CD14-positive monocyte (primary cell): ENCODE measurements around the gene CAP2. TPM values are rescaled to one million over a fixed set of nuclear protein-coding genes. Genes with fewer than 3 reads are reported as not detected.

ENCODE experiments used
- DNase-seq, 3 donors: peaks; one replicate each; pipeline ENCODE4 v3.0.0-alpha.2; 2011 to 2022
- H2AFZ ChIP-seq: 2 replicates; pipeline ENCODE4 v1.6.0; 2012; ENCODE audit warnings: mild to moderate bottlenecking, low read depth, low read length, inconsistent platforms; ENCODE audit not compliant: insufficient read depth, poor library complexity, severe bottlenecking
- H3K27ac ChIP-seq, 2 donors: 1 replicate in 1 of 2; 2 replicates in 1 of 2; pipeline ENCODE4 v1.5.1; 2012 to 2013; ENCODE audit warnings: low read length in 2 of 2, control low read depth in 1 of 2, inconsistent platforms in 1 of 2, low read depth in 1 of 2, mild to moderate bottlenecking in 1 of 2
- H3K27me3 ChIP-seq, 2 donors: one replicate each; pipeline versions ENCODE4 v1.6.0 to v1.6.1; 2011 to 2013; ENCODE audit warnings: low read length in 2 of 2; ENCODE audit not compliant: control insufficient read depth in 2 of 2, insufficient read depth in 2 of 2
- H3K36me3 ChIP-seq, 2 donors: replicated peaks in 1 of 2; 1 replicate in 1 of 2; 2 replicates in 1 of 2; pipeline versions ENCODE4 v1.5.1 to v1.6.1; 2012 to 2013; ENCODE audit warnings: low read length in 2 of 2, control low read depth in 1 of 2, inconsistent platforms in 1 of 2, mild to moderate bottlenecking in 1 of 2; ENCODE audit not compliant: insufficient read depth in 2 of 2, control insufficient read depth in 1 of 2
- H3K4me1 ChIP-seq, 2 donors: 1 replicate in 1 of 2; 2 replicates in 1 of 2; pipeline versions ENCODE4 v1.5.1 to v1.6.1; 2012 to 2013; ENCODE audit warnings: low read length in 2 of 2, control low read depth in 1 of 2, inconsistent platforms in 1 of 2, mild to moderate bottlenecking in 1 of 2, moderate library complexity in 1 of 2; ENCODE audit not compliant: insufficient read depth in 2 of 2, control insufficient read depth in 1 of 2
- H3K4me2 ChIP-seq: replicated peaks from 2 replicates; pipeline ENCODE3; 2012; ENCODE audit warnings: low read length, moderate library complexity, mild to moderate bottlenecking; ENCODE audit not compliant: poor library complexity, severe bottlenecking; ENCODE audit errors: extremely low read depth
- H3K4me3 ChIP-seq, 3 experiments: fragments of 200-600 bp in 1 of 3; sonication (generic) in 1 of 3; replicated peaks in 1 of 3; 1 replicate in 2 of 3; 2 replicates in 1 of 3; pipeline ENCODE4 v1.5.1; 2011 to 2013; ENCODE audit warnings: low read length in 3 of 3, mild to moderate bottlenecking in 3 of 3, control low read depth in 2 of 3, low read depth in 2 of 3, inconsistent platforms in 1 of 3, moderate library complexity in 1 of 3
- H3K79me2 ChIP-seq: 2 replicates; pipeline ENCODE4 v1.6.0; 2012; ENCODE audit warnings: mild to moderate bottlenecking, control low read depth, inconsistent platforms, low read length, moderate library complexity; ENCODE audit not compliant: insufficient read depth
- H3K9ac ChIP-seq: 2 replicates; pipeline ENCODE4 v1.6.0; 2017; ENCODE audit warnings: low read length, mild to moderate bottlenecking; ENCODE audit not compliant: insufficient read depth, poor library complexity, severe bottlenecking
- H3K9me3 ChIP-seq, 2 donors: replicated peaks in 1 of 2; 1 replicate in 1 of 2; 2 replicates in 1 of 2; pipeline versions ENCODE4 v1.5.1 to v1.6.1; 2012 to 2013; ENCODE audit warnings: low read length in 2 of 2, control low read depth in 1 of 2; ENCODE audit not compliant: control insufficient read depth in 1 of 2, insufficient read depth in 1 of 2
- H4K20me1 ChIP-seq: 2 replicates; pipeline ENCODE4 v1.6.0; 2012; ENCODE audit warnings: mild to moderate bottlenecking, low read length, control low read depth, moderate library complexity; ENCODE audit not compliant: insufficient read depth
- H3K27ac Mint-ChIP-seq, 7 donors: one replicate each; pipeline ENCODE4 v1.8.0; 2020; ENCODE audit warnings: mild to moderate bottlenecking in 7 of 7, mixed read lengths in 7 of 7, moderate library complexity in 6 of 7, inconsistent platforms in 2 of 7
- H3K27me3 Mint-ChIP-seq, 3 donors: one replicate each; pipeline ENCODE4 v1.8.0; 2021 to 2022; ENCODE audit warnings: low read depth in 3 of 3, mild to moderate bottlenecking in 3 of 3, mixed read lengths in 3 of 3, moderate library complexity in 3 of 3, inconsistent platforms in 1 of 3
- H3K36me3 Mint-ChIP-seq, 2 donors: one replicate each; pipeline ENCODE4 v1.8.0; 2020; ENCODE audit warnings: mixed read lengths in 2 of 2, inconsistent platforms in 1 of 2, mild to moderate bottlenecking in 1 of 2
- H3K4me1 Mint-ChIP-seq: one replicate; pipeline ENCODE4 v1.8.0; 2020; ENCODE audit warnings: mild to moderate bottlenecking, mixed read lengths
- H3K4me3 Mint-ChIP-seq, 2 donors: one replicate each; pipeline ENCODE4 v1.8.0; 2020; ENCODE audit warnings: mild to moderate bottlenecking in 2 of 2, mixed read lengths in 2 of 2, moderate library complexity in 1 of 2
- H3K9me3 Mint-ChIP-seq, 7 donors: one replicate each; pipeline ENCODE4 v1.8.0; 2020 to 2022; ENCODE audit warnings: mixed read lengths in 7 of 7, mild to moderate bottlenecking in 6 of 7, moderate library complexity in 6 of 7, inconsistent platforms in 2 of 7
- CTCF ChIP-seq: fragments of 200-600 bp; IDR thresholded peaks from one replicate; pipeline ENCODE4 v1.8.0; 2022; ENCODE audit warnings: antibody characterized with exemption, mild to moderate bottlenecking
- WGBS: methylation state at CpG from one replicate; pipeline ENCODE4 v1.1.5; 2013; ENCODE audit warnings: missing lambda C conversion rate; ENCODE audit not compliant: insufficient coverage; 5-methylcytosine and 5-hydroxymethylcytosine counted together
- intact Hi-C, 2 donors: fragments of 100-400 bp; cut with micrococcal nuclease; formaldehyde crosslinking; loops; one replicate each; pipeline versions ENCODE4 v1.15.0 to v1.15.1; 2023
- polyA plus RNA-seq, 3 donors: library from polyadenylated mRNA; depleted of rRNA in 1 of 3; unstranded in 2 of 3; stranded (reverse) in 1 of 3; fragments of 300-500 nt in 2 of 3; fragments of >200 nt in 1 of 3; fragmentation: Illumina TruSeq in 2 of 3; gene quantifications; 1 replicate in 2 of 3; 2 replicates in 1 of 3; pipeline ENCODE4 v1.2.3, GENCODE V29; 2012 to 2021

Gene CAP2
- polyA plus RNA-seq, 3 donors: not detected

- Histone ChIP-seq H3K36me3 (no peaks in the 10 kb centered on the region), H3K27ac (no peak overlapping the region), H3K9ac (no peak overlapping the region), H3K9me3 (no peaks in the 10 kb centered on the region), H3K4me1 (no peaks in the 10 kb centered on the region), H3K79me2 (no peaks in the 10 kb centered on the region), H3K27me3 (no peaks in the 10 kb centered on the region), H3K4me2 (no peak overlapping the region), H2AFZ (no peak overlapping the region), H4K20me1 (no peaks in the 10 kb centered on the region), H3K4me3 (no peak overlapping the region)
- intact Hi-C loops: no loop called here
- H3K4me3 Mint-ChIP-seq: no peak overlapping the region
- WGBS: 100% methylated on average over 1 of the region's 4 CpGs
- DNase-seq: no peak
- no peak for TF ChIP-seq CTCF
- H3K9me3 Mint-ChIP-seq: peaks cover 0 to 3% (median 0%) of the 10 kb centered on the region in 7 donors
- no peaks in the 10 kb centered on the region for H3K4me1 Mint-ChIP-seq
- no peaks in the 10 kb centered on the region for H3K36me3 Mint-ChIP-seq
- H3K27ac Mint-ChIP-seq: no peak overlapping the region
- H3K27me3 Mint-ChIP-seq: peaks cover 3 to 6% (median 5%) of the 10 kb centered on the region in 3 donors
Observed at GRCh38 chr6:17417817-17418216, 24.4 kb downstream of the CAP2 start.

GRCh38 chr6:17418281-17419188, 25.1 kb downstream of the CAP2 start:
- H3K9me3 Mint-ChIP-seq: peaks cover 0 to 3% (median 0%) of the 10 kb centered on the region in 7 donors
- Histone ChIP-seq H3K79me2 (no peaks in the 10 kb centered on the region), H3K36me3 (no peaks in the 10 kb centered on the region), H4K20me1 (no peaks in the 10 kb centered on the region), H3K27me3 (no peaks in the 10 kb centered on the region), H3K4me3 (no peak overlapping the region), H3K9me3 (no peaks in the 10 kb centered on the region), H3K9ac (no peak overlapping the region), H3K4me2 (no peak overlapping the region), H3K27ac (no peak overlapping the region), H2AFZ (no peak overlapping the region), H3K4me1 (no peaks in the 10 kb centered on the region)
- peaks cover 3 to 6% (median 5%) of the 10 kb centered on the region in 3 donors for H3K27me3 Mint-ChIP-seq
- H3K36me3 Mint-ChIP-seq: no peaks in the 10 kb centered on the region
- no peak for DNase-seq
- intact Hi-C loops: no loop called here
- H3K27ac Mint-ChIP-seq: peak overlapping the region in 1 of 7 donors; percentile 21
- H3K4me3 Mint-ChIP-seq: no peak overlapping the region
- TF ChIP-seq CTCF: no peak
- 93% methylated on average over 2 of the region's 12 CpGs for WGBS
- no peaks in the 10 kb centered on the region for H3K4me1 Mint-ChIP-seq
